ENCODE data around the gene CREB3L2. TPM values are rescaled to one million over a fixed set of nuclear protein-coding genes. Genes with fewer than 3 reads are reported as not detected.
"Not testable (repeated sequence)": the region's sequence is repeated elsewhere in the genome, so short reads cannot be mapped to it uniquely, and the experiment has no call there.

Gene CREB3L2
- total RNA-seq, 1 donor from 2014 or later: 29.5 TPM

GRCh38 chr7:137970253-137970975 lies 31.5 kb downstream of the CREB3L2 start:
- peak in 1 of 2 donors; percentile 76 for DNase-seq (ENCODE audit: low read depth in 2 of 2)

GRCh38 chr7:137969828-137970227 lies 32.1 kb downstream of the CREB3L2 start:
- DNase-seq (ENCODE audit: low read depth in 2 of 2): no peak

DNA sequence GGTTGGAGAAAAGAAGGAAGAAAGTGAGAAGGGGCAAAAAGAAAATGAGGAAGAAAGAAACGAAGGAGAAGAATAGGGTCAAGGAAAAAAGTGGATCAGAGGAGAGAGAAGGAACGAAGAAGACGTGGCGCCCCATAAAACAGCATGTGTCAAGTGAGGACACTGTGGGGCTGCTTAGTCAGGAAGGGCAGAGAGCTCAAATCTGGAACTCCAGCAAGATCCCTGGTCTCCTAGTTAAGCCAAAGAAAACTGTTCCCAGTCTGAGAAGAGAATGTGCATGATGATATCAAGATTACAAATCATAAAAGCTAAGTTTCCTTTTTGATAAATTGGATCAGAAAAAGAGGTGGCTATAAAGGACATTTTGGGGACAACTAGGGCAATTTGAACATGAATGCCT lies 33.0 kb downstream of the CREB3L2 start:
- no peak for DNase-seq (ENCODE audit: low read depth in 2 of 2)

DNA sequence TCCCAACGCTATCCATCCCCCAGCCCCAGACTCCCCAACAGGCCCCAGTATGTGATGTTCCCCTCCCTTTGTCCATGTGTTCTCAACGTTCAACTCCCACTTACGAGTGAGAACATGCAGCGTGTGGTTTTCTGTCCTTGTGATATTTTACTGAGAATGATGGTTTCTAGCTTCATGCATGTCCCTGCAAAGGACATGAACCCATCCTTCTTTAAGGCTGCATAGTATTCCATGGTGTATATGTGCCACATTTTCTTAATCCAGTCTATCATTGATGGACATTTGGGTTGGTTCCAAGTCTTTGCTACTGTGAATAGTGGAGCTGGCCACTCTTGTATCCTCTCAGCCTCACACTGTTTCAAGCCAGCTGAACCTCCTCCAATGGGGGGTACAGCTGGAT lies 33.5 kb downstream of the CREB3L2 start:
- not testable (repeated sequence) for DNase-seq (ENCODE audit: low read depth in 2 of 2)

DNA sequence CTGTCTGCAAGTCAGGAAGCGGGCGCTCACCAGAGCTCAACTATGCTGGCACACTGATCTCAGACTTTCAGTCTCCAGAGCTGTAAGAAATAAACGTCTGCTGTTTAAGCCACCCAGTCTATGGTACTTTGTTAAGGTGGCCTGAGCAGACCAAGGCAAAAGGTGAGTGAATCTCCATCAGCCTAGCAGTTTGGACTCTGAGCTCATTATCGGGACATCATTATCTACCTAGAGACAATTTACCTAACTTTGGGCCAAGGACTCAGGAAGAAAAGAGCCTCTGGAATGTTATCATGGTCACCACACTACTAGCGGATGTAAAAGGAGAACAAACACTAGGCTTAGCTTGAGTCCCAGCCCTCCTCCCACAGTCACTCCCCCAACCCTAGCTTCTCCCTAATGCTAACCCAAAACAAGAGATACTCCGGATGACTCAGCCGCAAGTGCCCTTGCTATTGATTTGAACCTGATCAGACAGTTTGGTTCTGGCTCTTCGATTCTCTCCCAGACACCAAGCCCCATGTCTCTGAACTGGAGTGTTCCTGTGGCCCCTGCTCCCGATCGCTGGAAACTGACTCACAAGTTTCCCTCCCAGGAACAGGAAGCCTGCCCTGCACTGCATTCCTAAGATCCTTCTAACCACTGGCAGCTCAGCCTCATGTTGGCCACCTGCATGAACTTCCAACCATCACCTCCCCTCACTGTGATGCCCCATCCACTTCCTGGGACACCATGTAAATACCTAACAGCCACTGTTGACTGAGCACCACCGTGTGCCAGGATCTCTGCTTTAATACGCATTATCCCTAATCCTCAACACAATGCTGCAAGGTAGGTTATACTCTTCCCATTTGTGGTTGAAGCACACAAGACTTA lies 34.5 kb downstream of the CREB3L2 start:
- DNase-seq (ENCODE audit: low read depth in 2 of 2): peak in 1 of 2 donors; percentile 58

DNA sequence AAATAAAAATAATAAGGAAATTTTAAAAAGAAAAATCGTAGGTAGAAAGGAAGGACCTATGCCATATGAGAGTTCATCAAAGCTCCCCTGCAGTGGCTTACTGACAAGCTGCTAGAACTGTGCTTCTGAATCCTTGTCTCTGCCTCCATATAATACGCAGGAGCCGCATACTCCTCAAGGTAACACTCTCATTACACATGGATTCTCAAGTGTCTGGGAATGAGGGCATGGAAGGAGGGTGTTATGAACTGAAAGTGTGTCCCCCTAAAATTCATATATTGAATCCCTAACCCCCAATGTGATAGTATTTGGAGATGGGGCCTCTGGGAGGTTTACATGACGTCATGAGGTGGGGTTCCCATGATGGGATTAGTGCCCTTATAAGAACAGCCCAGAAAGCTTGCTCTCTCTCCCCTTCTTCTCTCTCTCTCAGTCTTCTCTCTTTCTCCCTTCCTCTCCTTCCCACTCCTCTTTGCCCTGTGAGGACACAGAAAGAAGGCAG lies 35.2 kb downstream of the CREB3L2 start:
- no peak for DNase-seq (ENCODE audit: low read depth in 2 of 2)

DNA sequence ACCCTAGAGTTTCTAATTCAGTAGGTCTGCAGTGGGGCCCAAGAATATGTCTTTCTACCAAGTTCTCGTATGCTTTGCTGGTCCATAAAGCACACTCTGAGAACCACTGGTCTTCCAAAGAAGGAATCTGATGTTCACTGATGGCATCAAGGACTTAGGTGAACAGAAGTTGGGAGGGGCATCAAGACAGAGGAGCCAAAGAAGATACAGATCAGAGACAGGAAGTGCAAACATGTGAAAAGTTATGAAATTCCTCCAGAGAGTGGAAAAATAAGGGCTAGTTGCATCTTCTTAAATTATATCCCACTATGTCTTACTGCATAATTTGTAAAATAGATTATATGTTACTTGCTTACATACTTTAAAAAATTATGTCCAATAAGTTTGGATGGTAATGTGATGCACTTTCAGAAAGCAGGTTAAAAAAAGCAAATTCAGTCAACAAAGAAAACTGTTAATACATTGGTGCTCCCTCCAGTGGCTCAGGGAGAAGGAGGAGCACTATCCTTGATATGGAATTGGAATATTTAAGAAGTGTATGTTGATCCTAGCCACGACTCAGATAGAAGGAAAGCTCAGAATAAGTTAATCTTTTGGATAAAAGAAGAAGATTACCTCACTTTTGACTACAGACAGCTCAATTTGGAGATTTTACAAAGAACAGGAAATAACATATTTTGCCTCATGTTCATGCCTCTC lies 35.8 kb downstream of the CREB3L2 start:
- no peak for DNase-seq (ENCODE audit: low read depth in 2 of 2)

- DNase-seq (ENCODE audit: low read depth in 2 of 2): no peak
Observed at GRCh38 chr7:137964824-137965545, 36.9 kb downstream of the CREB3L2 start.

DNA sequence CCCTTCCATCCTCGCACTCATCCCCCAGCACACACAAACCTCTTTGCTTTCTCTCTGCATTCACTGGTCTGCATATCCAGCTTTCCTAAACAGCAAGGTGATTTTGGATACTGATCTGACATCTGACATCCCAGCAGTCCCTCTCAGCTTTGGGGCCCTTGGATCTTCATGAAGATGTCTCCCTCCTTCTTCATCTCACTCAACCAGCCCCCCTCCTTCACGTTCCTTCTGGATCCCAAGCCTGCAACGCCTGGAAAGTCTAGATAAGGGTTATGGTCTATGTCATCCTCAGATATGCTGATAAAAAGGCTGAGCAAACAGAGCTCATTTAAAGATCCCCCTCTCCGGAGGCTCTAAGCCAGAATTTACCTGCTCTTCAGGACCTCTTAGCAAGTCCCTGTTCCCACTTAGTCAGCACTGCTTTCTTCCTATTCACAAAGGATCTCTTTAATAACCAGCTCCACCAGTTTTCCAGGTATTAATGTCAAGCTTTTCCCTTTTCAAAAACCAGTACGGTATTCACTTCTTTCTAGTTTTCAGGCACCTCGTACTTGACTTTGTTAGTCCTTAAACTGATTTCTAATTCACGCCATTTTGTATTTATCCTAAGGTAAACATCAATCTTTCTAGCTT lies 38.9 kb downstream of the CREB3L2 start:
- DNase-seq (ENCODE audit: low read depth in 2 of 2): no peak

- no peak for DNase-seq (ENCODE audit: low read depth in 2 of 2)
Observed at GRCh38 chr7:137962491-137962874, 39.4 kb downstream of the CREB3L2 start.

DNA sequence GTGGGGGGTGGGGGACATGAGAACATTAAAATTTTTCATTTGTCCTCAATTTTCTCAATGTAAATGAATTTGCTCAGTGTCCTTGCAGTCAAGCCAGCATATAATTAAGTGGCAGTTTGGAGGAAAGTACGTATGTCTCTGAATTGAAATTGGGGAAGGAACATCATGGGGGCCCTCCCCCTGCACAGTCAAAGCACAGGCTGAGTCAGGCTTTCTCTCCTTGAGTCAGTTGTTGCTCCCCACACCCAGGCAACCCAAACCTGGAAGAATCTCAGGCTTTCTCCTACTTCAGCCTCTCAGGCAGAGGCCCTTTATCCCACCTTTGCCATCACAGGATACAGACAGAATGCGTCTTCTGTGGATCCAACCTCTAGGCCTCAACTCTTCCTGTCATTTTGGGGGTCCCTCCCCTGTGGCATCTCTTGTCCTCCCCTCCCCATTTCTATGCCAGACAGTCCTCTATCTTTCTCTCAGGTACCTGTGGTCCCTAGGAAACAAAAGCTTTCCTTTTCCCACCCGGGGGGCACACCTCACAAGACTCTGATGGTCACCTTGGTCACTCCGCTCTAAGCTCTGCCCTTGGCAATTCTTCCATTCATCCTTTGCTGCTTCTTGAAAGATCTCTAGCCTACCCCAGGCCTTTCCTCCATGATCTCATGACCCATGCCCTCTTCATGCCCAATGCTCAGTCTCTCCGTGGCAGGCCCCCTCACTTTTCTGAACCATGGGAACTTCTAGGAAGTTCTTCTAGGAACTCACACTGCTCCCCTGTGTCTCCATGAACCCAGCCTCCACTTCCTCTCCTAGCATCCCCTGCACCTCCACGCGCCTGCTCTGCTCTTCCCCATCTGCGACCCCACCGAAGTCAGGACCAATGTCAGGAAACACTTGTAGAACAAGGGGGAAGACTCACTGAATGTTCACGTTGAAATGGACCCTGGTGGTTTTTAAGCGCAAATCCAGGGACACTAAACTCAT lies 40.4 kb downstream of the CREB3L2 start:
- no peak for DNase-seq (ENCODE audit: low read depth in 2 of 2)

GRCh38 chr7:137960020-137960419 lies 41.9 kb downstream of the CREB3L2 start:
- DNase-seq (ENCODE audit: low read depth in 2 of 2): no peak

DNA sequence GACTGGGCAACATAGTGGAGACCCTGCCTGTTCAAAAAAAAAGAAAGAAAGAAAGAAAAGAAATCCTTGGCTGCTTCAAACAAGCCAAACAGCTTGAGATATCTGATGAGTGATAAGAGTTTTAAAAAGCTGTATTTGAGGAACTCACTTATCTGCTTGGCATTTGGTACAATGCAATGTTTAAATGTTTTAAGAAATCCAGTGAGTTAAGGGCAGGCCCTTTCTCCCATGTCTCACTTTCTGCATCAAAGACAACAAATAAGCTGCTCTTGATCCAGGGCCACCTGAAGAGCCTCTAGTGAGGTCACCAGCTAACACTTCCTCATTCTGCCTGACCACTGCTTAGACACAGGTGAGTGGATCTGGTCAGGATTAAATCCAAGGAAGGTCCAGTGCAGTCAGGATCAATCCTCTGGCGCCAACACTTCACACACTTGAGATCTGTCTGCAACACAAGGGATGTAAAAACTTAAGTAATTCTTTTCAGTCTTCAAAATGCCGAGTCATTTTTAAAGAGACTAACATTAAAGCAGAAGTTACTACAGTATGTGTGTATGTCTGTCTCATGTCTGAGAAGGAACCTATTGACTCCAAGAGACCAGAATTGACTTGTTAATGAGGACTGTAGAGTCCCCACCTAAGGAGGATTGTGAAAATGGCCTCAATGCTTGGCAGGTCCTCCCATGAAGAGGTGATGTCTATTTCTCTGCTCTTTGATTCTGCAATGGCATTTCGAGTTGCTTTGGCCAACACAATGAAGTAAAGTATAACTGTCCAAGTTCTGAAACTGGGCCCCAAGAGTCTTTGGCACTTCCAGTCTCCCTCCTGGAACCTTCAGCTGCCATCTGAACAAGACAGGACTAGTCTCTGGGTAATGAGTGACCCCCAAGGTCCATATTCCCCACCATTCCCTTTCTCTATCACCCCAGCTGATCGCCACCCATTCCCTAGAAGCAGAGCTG lies 43.1 kb downstream of the CREB3L2 start:
- DNase-seq (ENCODE audit: low read depth in 2 of 2): no peak

GRCh38 chr7:137957887-137958286 lies 44.0 kb downstream of the CREB3L2 start:
- DNase-seq (ENCODE audit: low read depth in 2 of 2): no peak

GRCh38 chr7:137956591-137956990 lies 45.3 kb downstream of the CREB3L2 start:
- DNase-seq (ENCODE audit: low read depth in 2 of 2): no peak

DNA sequence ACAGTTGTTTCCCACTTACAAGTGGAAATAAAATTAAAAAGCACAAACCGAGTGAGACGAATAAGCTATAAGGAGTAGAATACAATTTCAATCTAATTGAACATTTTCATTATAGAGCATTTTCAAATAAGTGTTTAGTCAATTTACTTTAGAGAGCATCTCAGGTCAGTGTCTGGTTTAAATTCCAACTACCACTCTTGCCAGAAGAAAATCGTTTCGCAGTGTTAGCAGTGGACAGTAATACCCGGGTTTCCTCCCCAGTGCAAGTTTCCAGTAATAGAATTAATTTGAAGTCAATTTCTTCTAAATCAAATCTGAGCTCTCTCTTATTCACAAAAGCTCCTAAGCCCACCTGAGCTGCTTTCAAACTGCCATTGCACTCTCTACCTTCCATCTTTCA lies 45.7 kb downstream of the CREB3L2 start:
- no peak for DNase-seq (ENCODE audit: low read depth in 2 of 2)

DNA sequence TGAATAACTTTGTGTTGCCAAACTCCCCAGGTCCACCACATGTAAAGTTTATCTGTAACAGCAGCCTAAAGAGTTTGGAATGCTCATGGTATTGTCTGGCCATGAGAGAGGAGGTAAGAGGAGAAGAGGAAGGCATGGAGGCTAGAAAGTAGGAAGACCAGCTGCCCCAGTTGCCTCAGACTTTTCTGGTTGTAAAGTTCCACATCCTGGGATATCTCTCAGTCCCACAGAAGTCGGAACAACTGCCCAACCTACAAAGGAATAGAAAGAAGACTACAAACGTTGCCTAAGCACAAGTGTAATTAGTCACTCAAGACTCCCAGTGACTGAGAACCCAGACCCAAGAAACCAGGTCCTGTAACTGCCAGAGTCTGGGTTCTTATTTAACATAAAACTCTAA lies 47.3 kb downstream of the CREB3L2 start:
- no peak for DNase-seq (ENCODE audit: low read depth in 2 of 2)

- DNase-seq (ENCODE audit: low read depth in 2 of 2): peak; percentile 24 to 78
Observed at GRCh38 chr7:137953665-137954470, 48.0 kb downstream of the CREB3L2 start.
